GM19372 (cell line): ENCODE results near the gene IFT52.
"Not testable (repeated sequence)": the region's sequence is repeated elsewhere in the genome, so short reads cannot be mapped to it uniquely, and the experiment has no call there.

Experiments
- ATAC-seq: cut with Tn5 transposase; IDR thresholded peaks from one replicate; pipeline ENCODE4 v1.9.1; 2021; ENCODE audit warnings: mild to moderate bottlenecking, low read depth, moderate library complexity; ENCODE audit not compliant: unreplicated experiment

Gene IFT52

DNA sequence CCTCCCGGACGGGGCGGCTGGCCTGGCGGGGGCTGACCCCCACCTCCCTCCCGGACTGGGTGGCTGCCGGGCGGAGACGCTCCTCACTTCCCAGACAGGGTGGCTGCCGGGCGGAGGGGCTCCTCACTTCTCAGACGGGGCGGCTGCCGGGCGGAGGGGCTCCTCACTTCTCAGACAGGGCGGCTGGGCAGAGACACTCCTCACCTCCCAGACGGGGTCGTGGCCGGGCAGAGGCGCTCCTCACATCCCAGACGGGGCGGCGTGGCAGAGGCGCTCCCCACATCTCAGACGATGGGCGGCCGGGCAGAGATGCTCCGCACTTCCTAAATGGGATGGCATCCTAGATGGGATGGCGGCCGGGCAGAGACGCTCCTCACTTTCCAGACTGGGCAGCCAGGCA is 16.5 kb downstream of the IFT52 start:
- ATAC-seq, result not testable (repeated sequence)

- ATAC-seq, result no peak
Observed at GRCh38 chr20:43631598-43631997, 40.9 kb downstream of the IFT52 start.

- no peak for ATAC-seq
Observed at GRCh38 chr20:43636429-43636828, 45.7 kb downstream of the IFT52 start.

DNA sequence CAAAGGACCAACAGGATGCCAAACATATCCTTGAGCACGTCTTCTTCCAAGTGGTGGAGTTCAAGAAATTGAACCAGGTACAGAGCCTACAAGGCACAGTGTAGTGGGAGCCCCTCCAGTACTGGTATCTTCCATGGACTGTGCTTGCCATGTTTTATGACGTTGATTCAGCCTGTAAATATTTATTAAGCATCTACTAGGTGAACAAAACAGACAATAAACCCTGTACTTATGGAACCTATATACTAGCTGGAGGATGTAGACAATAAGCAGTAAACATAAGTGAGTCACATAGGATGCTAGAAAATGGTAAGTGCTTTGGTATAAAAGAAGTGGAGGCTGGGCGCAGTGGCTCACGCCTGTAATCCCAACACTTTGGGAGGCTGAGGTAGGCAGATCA is 51.8 kb downstream of the IFT52 start:
- no peak for ATAC-seq

DNA sequence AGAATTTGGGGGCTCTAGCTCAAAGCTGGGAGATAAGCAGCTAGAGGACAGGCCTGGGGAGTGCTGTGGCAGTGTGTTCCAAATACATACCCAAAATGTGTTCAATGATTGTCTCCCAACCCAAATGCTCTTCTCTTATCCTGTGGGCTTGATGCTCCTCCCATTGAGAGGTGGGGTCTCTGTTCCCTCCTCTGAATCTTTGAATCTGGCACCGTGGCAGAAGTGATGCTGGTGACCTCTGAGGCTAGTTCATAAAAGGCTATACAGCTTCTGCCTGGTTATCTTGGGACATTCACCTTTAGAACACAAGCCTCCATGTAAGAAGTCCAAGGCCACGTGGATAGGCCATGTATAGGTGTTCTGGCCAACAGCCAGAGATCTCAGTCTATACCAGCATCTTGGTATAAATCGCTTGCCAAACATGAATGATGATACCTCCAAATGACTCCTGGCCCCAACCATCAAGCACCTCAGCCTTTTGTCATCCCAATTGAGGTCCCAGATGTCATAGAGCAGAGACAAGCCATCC is 60.3 kb downstream of the IFT52 start:
- no peak for ATAC-seq

DNA sequence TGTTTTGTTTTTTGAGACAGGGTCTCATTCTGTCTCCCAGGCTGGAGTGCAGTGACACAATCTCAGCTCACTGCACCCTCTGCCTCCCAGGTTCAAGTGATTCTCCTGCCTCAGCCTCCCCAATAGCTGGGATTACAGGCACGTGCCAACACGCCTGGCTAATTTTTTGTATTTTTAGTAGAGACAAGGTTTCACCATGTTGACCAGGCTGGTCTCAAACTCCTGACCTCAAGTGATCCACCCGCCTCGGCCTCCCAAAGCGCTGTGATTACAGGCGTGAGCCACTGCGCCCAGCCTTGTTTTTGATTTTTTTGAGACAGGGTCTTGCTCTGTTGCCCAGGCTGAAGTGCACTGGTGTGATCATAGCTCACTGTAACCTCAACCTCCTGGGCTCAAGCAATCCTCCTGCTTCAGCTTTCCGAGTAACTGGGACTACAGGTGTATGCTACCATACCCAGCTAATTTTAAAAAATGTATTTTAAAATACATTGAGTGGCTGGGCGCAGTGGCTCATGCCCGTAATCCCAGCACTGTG is 61.0 kb downstream of the IFT52 start:
- not testable (repeated sequence) for ATAC-seq

- ATAC-seq, result no peak
Observed at GRCh38 chr20:43653966-43654365, 63.2 kb downstream of the IFT52 start.

GRCh38 chr20:43655176-43655575 is 64.4 kb downstream of the IFT52 start:
- ATAC-seq, result not testable (repeated sequence)

- no peak for ATAC-seq
Observed at GRCh38 chr20:43655937-43656336, 65.2 kb downstream of the IFT52 start.

DNA sequence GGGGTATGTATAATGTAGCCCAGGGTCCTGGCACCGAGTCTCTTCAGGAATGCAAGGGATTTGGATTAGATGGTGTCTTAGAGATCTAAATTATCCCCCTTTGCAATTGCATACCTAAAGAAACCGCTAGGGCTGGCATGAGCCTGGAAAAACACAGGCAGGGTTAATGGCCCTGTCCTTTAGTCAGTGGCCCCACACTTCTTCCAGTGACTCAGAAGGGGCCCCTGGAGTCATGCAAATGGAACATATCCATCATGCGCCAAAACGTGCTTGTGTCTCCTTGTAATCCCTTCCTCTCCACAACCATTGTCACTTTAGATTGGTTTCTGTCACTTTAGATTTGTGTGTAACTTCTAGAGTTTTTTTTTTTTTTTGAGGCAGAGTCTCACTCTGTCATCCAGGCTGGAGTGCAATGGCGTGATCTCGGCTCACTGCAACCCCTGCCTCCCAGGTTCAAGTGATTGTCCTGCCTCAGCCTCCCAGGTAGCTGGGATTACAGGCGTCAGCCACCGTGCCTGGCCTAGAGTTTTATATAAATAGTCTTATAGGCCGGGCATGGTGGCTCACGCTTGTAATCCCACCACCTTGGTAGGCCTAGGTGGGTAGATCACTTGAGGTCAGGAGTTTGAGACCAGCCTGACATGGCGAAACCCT is 67.5 kb downstream of the IFT52 start:
- no peak for ATAC-seq

GRCh38 chr20:43658723-43659419 is 68.1 kb downstream of the IFT52 start:
- no peak for ATAC-seq

DNA sequence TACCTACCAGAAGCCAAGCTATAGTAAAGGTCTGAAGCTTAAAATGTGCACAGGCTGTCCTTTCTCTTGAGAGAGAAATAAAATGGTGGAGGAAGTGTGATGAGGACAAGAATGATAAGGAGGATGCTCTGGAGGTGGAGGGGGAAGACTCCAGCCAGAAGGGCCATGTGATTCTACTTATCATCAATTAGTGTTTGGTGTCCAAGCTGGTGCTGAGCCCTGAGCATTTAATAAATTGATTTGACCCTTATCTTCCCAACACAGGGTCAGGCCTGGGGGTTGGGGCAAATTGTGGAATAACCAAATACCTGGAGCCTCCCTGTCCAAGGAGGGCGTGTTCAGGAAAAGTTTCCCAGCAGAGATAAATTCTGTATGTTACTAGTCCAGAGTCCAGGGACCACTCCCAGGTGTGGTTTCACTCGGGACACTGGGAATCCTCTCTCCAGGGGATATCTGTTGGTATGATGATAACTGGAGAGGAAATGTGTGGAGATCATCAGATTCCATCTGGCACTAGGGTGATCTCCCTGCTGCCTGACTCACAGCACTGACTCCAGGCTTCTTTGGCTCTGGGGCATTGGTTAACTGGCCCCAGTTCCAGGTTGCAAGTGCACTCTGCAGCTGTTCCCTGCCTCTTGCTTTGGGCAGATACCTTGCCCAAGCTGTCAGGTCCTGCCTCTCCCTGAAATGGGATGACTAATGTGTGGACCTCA is 72.4 kb downstream of the IFT52 start:
- ATAC-seq, result no peak

GRCh38 chr20:43665466-43666176 is 74.9 kb downstream of the IFT52 start:
- ATAC-seq, result no peak

DNA sequence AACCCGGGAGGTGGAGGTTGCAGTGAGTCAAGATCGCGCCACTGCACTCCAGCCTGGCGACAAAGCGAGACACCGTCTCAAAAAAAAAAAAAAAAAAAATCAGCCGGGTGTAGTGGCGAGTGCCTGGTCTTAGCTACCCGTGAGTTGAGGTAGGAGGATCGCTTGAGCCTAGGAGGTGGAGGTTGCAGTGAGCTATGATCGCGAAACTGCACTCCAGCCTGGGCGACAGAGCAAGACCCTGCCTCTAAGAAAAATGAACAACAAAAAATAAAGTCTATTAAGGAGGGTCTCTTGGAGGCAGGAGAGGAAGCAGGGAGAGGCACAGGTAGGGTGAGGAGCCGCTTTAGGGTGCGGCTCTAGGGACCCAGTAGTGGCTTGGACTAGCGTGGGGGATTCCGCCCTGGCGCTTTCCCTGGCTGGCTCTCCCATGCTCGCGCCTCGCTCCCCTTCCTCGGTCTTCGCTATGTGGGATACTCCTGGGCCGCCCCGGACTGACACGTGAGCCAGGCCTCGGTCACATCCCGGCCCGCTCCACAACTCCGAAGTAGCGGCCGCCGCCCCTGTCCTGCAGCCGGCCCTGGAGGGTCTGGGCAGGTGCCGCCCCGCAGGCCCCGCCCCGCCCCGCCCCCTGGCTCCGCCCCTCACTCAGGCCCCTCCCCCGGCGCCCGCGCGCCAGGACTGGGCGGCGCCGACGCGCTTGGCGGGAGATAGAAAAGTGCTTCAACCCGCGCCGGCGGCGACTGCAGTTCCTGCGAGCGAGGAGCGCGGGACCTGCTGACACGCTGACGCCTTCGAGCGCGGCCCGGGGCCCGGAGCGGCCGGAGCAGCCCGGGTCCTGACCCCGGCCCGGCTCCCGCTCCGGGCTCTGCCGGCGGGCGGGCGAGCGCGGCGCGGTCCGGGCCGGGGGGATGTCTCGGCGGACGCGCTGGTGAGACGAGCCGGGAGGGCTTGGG is 75.9 kb downstream of the IFT52 start, which contains the start of gene MYBL2:
Gene MYBL2 (plus strand): TSS at position 739 of the 953 bp plus-strand sequence. CDS start 170 bp downstream, at position 909.
- ATAC-seq, result peak; percentile 73

DNA sequence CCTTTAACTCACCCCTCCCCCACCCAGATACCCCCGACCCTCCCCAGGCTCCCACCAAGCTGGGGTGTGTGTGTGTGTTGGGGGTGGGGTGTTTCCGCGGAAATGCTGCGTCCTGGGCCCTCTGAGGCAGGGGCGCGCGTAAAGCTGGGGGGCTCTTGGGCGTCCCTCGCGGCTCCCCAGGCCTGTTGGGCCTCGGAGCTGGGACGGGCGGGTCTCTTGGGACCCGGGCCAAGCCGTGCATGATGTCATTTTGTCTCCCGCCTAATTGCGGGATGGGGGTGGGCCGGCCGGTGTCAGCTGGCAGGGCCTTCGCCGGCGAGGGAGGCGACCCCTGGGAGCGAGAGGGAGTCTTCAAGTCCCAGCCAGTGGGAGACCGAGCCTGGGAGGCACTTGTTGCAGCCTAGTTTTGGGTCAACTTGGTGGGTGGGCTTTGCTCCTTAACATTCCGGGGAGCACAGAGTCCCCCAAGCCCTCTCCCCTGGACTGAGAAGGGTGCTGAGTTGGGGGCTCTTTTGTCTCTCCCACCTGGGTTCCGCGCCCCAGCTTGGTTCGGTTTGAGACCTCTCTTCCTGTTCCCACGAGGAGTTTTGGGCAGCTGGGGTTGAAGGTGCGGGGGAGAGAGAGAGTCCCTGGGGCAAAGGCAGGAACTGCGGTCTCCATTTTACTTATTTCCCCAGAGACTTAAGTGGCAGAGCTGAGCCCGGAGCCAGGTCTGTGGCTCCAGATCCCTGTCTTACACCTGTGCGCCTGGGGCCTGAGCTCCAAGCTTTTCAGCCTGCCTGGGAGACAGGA is 76.8 kb downstream of the IFT52 start:
- peak; percentile 37 for ATAC-seq

- ATAC-seq, result no peak
Observed at GRCh38 chr20:43669332-43669731, 78.6 kb downstream of the IFT52 start.

GRCh38 chr20:43670423-43670822 is 79.7 kb downstream of the IFT52 start:
- ATAC-seq, result no peak

- no peak for ATAC-seq
Observed at GRCh38 chr20:43676368-43676767, 85.6 kb downstream of the IFT52 start.
